IMR-90 (cell line): ENCODE measurements around the gene GPR135. TPM values are rescaled to one million over a fixed set of nuclear protein-coding genes. Genes with fewer than 3 reads are reported as not detected.

Source experiments
- ATAC-seq: fragments of 200-7000 bp; cut with Tn5 transposase; 2 replicates; pipeline ENCODE4 v1.9.1; 2020; ENCODE audit warnings: low read depth, mild to moderate bottlenecking, moderate library complexity
- BruUV-seq: library from RNA; stranded (reverse); fragments of 400-500 nt; replicated peaks from 2 replicates; lab custom pipeline; 2021; lab: Mats Ljungman, UMichigan
- CTCF ChIA-PET: fragments of 300-600 bp; formaldehyde crosslinking; extraction: SDS; loops from one replicate; lab custom pipeline; 2021; ENCODE audit warnings: antibody characterized with exemption; lab: Yijun Ruan, JAX
- POLR2A ChIA-PET: fragments of 300-600 bp; sonication (Branson Sonifier 250); formaldehyde crosslinking; loops from one replicate; lab custom pipeline; 2022; ENCODE audit warnings: antibody characterized with exemption; ENCODE audit not compliant: unreplicated experiment; lab: Charles Lee
- DNase-seq: peaks from one replicate; pipeline ENCODE4 v3.0.0; 2013
- H2AFZ ChIP-seq: replicated peaks from 2 replicates; pipeline ENCODE3; 2013; ENCODE audit warnings: low read length, mild to moderate bottlenecking; ENCODE audit not compliant: poor library complexity
- H2AK5ac ChIP-seq: 2 replicates; pipeline ENCODE4 v1.6.1; 2013; ENCODE audit warnings: low read depth, low read length, inconsistent platforms
- H2AK9ac ChIP-seq: replicated peaks from 2 replicates; pipeline ENCODE3; 2013; ENCODE audit warnings: mild to moderate bottlenecking, low read depth, low read length, moderate library complexity; ENCODE audit not compliant: poor library complexity
- H2BK120ac ChIP-seq: 2 replicates; pipeline ENCODE4 v1.6.1; 2013; ENCODE audit warnings: low read depth, low read length, inconsistent platforms
- H2BK15ac ChIP-seq: 3 replicates; pipeline ENCODE4 v1.6.1; 2013; ENCODE audit warnings: low read depth, low read length, inconsistent platforms
- H2BK20ac ChIP-seq: 2 replicates; pipeline ENCODE4 v1.6.1; 2013; ENCODE audit warnings: low read depth, mild to moderate bottlenecking, inconsistent platforms, low read length, moderate library complexity
- H2BK5ac ChIP-seq: 2 replicates; pipeline ENCODE4 v1.6.1; 2013; ENCODE audit warnings: mild to moderate bottlenecking, low read depth, low read length, inconsistent platforms; ENCODE audit not compliant: poor library complexity, severe bottlenecking
- H3K14ac ChIP-seq: replicated peaks from 2 replicates; pipeline ENCODE4 v1.6.1; 2013; ENCODE audit warnings: low read depth, low read length, inconsistent platforms
- H3K18ac ChIP-seq: 2 replicates; pipeline ENCODE4 v1.6.1; 2013; ENCODE audit warnings: low read depth, low read length, control low read depth
- H3K23ac ChIP-seq: 2 replicates; pipeline ENCODE4 v1.6.1; 2013; ENCODE audit warnings: low read depth, low read length, inconsistent platforms
- H3K27ac ChIP-seq: 2 replicates; pipeline ENCODE4 v1.5.1; 2013; ENCODE audit warnings: mild to moderate bottlenecking, control low read depth, low read length; ENCODE audit not compliant: insufficient read depth
- H3K27me3 ChIP-seq: 2 replicates; pipeline ENCODE4 v1.6.1; 2013; ENCODE audit warnings: low read length; ENCODE audit not compliant: control insufficient read depth, insufficient read depth
- H3K36me3 ChIP-seq: 2 replicates; pipeline ENCODE4 v1.6.1; 2013; ENCODE audit warnings: low read length, mixed read lengths; ENCODE audit not compliant: control insufficient read depth, insufficient read depth
- H3K4ac ChIP-seq: 2 replicates; pipeline ENCODE4 v1.6.1; 2013; ENCODE audit warnings: low read depth, low read length, inconsistent platforms
- H3K4me1 ChIP-seq: 2 replicates; pipeline ENCODE4 v1.6.1; 2013; ENCODE audit warnings: low read length, mixed read lengths; ENCODE audit not compliant: control insufficient read depth, insufficient read depth
- H3K4me2 ChIP-seq: 2 replicates; pipeline ENCODE4 v1.6.1; 2013; ENCODE audit warnings: low read depth, mild to moderate bottlenecking, control low read depth, low read length, moderate library complexity
- H3K4me3 ChIP-seq: 2 replicates; pipeline ENCODE4 v1.5.1; 2013; ENCODE audit warnings: low read depth, mild to moderate bottlenecking, control low read depth, low read length, moderate library complexity; ENCODE audit not compliant: insufficient read depth
- H3K56ac ChIP-seq: 2 replicates; pipeline ENCODE4 v1.6.1; 2013; ENCODE audit warnings: low read length, inconsistent platforms; ENCODE audit not compliant: insufficient read depth; ENCODE audit errors: extremely low read depth
- H3K79me1 ChIP-seq, 2 experiments: 2 replicates each; pipeline ENCODE4 v1.6.1; 2013; ENCODE audit warnings: low read length in 2 of 2, inconsistent platforms in 1 of 2, low read depth in 1 of 2
- H3K9ac ChIP-seq: 2 replicates; pipeline ENCODE4 v1.6.1; 2013; ENCODE audit warnings: low read depth, low read length, control low read depth
- H3K9me1 ChIP-seq: 2 replicates; pipeline ENCODE4 v1.6.1; 2013; ENCODE audit warnings: low read length, inconsistent platforms; ENCODE audit not compliant: insufficient read depth
- H3K9me3 ChIP-seq: 2 replicates; pipeline ENCODE4 v1.6.1; 2013; ENCODE audit warnings: low read length; ENCODE audit not compliant: control insufficient read depth, insufficient read depth
- H4K20me1 ChIP-seq: 2 replicates; pipeline ENCODE4 v1.6.1; 2013; ENCODE audit warnings: low read length, inconsistent platforms; ENCODE audit not compliant: insufficient read depth
- H4K5ac ChIP-seq: 2 replicates; pipeline ENCODE4 v1.6.1; 2013; ENCODE audit warnings: mild to moderate bottlenecking, low read depth, low read length, control low read depth
- H4K8ac ChIP-seq, 2 experiments: 2 replicates each; pipeline ENCODE4 v1.6.1; 2013; ENCODE audit warnings: low read depth in 2 of 2, low read length in 2 of 2, control low read depth in 1 of 2, inconsistent platforms in 1 of 2
- H4K91ac ChIP-seq: 2 replicates; pipeline ENCODE4 v1.6.1; 2013; ENCODE audit warnings: low read depth, low read length, inconsistent platforms; ENCODE audit not compliant: insufficient read depth
- CEBPB ChIP-seq: IDR thresholded peaks from 2 replicates; pipeline ENCODE4 v1.6.1; 2012; ENCODE audit warnings: low read depth, low read length, improper control_type of control experiment
- CHD1 ChIP-seq: IDR thresholded peaks from 2 replicates; pipeline ENCODE4 v1.6.1; 2012; ENCODE audit warnings: low read depth, low read length, improper control_type of control experiment
- FOS ChIP-seq: fragments of 150-350 bp; IDR thresholded peaks from 2 replicates; pipeline ENCODE4 v1.6.1; 2016; ENCODE audit warnings: low read depth, low read length
- MAZ ChIP-seq: IDR thresholded peaks from 2 replicates; pipeline ENCODE4 v1.6.1; 2012; ENCODE audit warnings: low read depth, mild to moderate bottlenecking, low read length, improper control_type of control experiment, moderate library complexity, borderline replicate concordance
- MXI1 ChIP-seq: IDR thresholded peaks from 2 replicates; pipeline ENCODE4 v1.6.1; 2012; ENCODE audit warnings: low read depth, mild to moderate bottlenecking, low read length, moderate library complexity, borderline replicate concordance
- POLR2A ChIP-seq: IDR thresholded peaks from 2 replicates; pipeline ENCODE4 v1.6.1; 2012; ENCODE audit warnings: mild to moderate bottlenecking, low read depth, low read length
- RAD21 ChIP-seq: IDR thresholded peaks from 2 replicates; pipeline ENCODE4 v1.6.1; 2012; ENCODE audit warnings: low read length, improper control_type of control experiment
- RCOR1 ChIP-seq: IDR thresholded peaks from 2 replicates; pipeline ENCODE4 v1.6.1; 2012; ENCODE audit warnings: mild to moderate bottlenecking, low read length, improper control_type of control experiment; ENCODE audit not compliant: insufficient replicate concordance
- SMC3 ChIP-seq: fragments of 150-350 bp; IDR thresholded peaks from 2 replicates; pipeline ENCODE4 v1.6.1; 2016; ENCODE audit warnings: low read depth, mild to moderate bottlenecking, antibody characterized with exemption, low read length, moderate library complexity
- WGBS, 2 experiments: methylation state at CpG; one replicate each; pipeline versions ENCODE4 v1.1.5 to v1.1.7; 2013; ENCODE audit warnings: missing lambda C conversion rate in 2 of 2; ENCODE audit not compliant: insufficient read length in 1 of 2; ENCODE audit errors: extremely low coverage in 2 of 2; 5-methylcytosine and 5-hydroxymethylcytosine counted together
- dilution Hi-C: fragments of 300-500 bp; cut with HindIII; formaldehyde crosslinking; loops from one replicate; pipeline ENCODE4 v1.14.3; 2018; ENCODE audit warnings: low sequenced_read_pairs; ENCODE audit not compliant: unreplicated experiment
- in situ Hi-C: fragments of 300-500 bp; cut with MboI; formaldehyde crosslinking; loops from 3 replicates; pipeline ENCODE4 v1.14.3; 2019; ENCODE audit warnings: low sequenced_read_pairs, inconsistent platforms, mixed read lengths
- intact Hi-C: fragments of 100-400 bp; cut with micrococcal nuclease; formaldehyde crosslinking; loops from 2 replicates; pipeline ENCODE4 v1.10.0; 2022
- polyA plus RNA-seq, 3 experiments: library from polyadenylated mRNA; depleted of rRNA; stranded (reverse); fragments of >200 nt; gene quantifications; 2 replicates each; pipeline ENCODE4 v1.2.3, GENCODE V29; 2012; ENCODE audit warnings: low replicate concordance in 1 of 3
- total RNA-seq: library from RNA; depleted of rRNA; stranded (reverse); fragments of >200 nt; gene quantifications from 2 replicates; pipeline ENCODE4 v1.2.3, GENCODE V29; 2012
- TF ChIP-seq, protein P1 (sequence below): conservative IDR thresholded peaks from 2 replicates; pipeline ENCODE4 v1.5.1; 2012; ENCODE audit warnings: mild to moderate bottlenecking, low read depth, low read length, improper control_type of control experiment
- TF ChIP-seq, protein P2 (sequence below): fragments of 150-350 bp; IDR thresholded peaks from 2 replicates; pipeline ENCODE4 v1.6.1; 2016; ENCODE audit warnings: low read depth, mild to moderate bottlenecking, low read length, moderate library complexity, borderline replicate concordance

Gene GPR135
- total and polyA plus RNA-seq, 2 of the 4 experiments (the other 2 are of a cell fraction): 1.3 to 2.4 TPM

DNA sequence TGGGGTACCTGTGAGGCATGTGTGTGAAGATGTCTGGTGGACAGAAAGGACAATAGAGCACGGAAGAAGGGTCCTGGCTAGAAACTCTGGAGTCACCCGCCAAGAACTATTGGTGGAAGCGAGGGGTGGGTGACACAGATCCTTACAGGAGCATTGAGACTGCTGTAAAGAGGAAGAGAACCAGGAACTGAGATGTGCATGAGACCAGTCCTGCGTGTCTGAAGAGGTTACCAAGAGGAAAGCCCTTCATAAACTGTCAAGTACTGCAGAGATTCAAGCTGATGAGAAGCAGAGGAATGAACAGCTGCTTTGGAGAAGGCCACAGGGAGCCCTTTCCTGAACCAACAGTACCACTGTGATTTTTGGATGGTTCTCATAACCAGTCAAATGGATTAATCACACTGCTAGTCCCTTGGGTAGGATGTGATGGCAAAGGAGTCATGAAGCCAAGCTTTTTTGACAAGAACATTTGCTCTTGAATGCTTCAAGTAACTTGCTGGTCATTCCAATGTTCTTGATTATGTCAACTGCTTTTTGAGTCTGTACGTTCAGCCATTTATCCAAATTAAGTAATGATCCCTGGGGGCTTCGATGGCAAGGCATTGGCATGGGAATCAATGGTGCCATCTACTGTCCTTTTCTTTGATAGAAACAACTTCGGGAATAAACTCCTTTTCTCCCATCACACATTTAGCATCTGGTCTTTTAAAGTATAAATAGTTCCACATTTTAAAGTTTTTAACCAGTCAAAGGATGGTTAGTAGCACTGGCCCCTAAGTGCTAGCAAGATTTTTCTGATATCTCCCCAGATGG lies 42.9 kb downstream of the GPR135 start:
- intact Hi-C loops: no loop called here

More for the DNA sequence above, 42.9 kb downstream of the GPR135 start:
- Histone ChIP-seq H2BK20ac (no peak overlapping the region), H3K14ac (no peak overlapping the region), H3K79me1 (no peaks in the 10 kb centered on the region), H2BK15ac (no peak overlapping the region), H4K5ac (no peak overlapping the region), H3K9me1 (no peaks in the 10 kb centered on the region; the same call in 1 of the 2 replicates), H3K4me2 (no peak overlapping the region), H4K20me1 (no peaks in the 10 kb centered on the region), H2AK5ac (no peak overlapping the region), H2BK5ac (no peak overlapping the region), H3K56ac (no peak overlapping the region), H3K9ac (no peak overlapping the region), H3K18ac (no peak overlapping the region), H3K4me1 (no peaks in the 10 kb centered on the region), H3K23ac (no peak overlapping the region), H2AFZ (no peak overlapping the region), H3K4me3 (no peak overlapping the region), H2BK120ac (no peak overlapping the region), H3K9me3 (no peaks in the 10 kb centered on the region), H2AK9ac (no peak overlapping the region), H4K8ac (no peak overlapping the region), H4K91ac (no peak overlapping the region), H3K36me3 (peaks cover 1% of the 10 kb centered on the region; the same call in 1 of the 2 replicates), H3K4ac (no peak overlapping the region), H3K27me3 (no peaks in the 10 kb centered on the region), H3K27ac (no peak overlapping the region)
- WGBS, 2 experiments: no CpG with 5 or more reads among the region's 7 CpGs
- in situ Hi-C loops: no loop called here
- peak; percentile 24; the same call in 1 of the 2 replicates for TF ChIP-seq RAD21
- TF ChIP-seq MAZ: no peak
- TF ChIP-seq CHD1: no peak
- no peak for TF ChIP-seq MXI1
- TF ChIP-seq, protein P1, sequence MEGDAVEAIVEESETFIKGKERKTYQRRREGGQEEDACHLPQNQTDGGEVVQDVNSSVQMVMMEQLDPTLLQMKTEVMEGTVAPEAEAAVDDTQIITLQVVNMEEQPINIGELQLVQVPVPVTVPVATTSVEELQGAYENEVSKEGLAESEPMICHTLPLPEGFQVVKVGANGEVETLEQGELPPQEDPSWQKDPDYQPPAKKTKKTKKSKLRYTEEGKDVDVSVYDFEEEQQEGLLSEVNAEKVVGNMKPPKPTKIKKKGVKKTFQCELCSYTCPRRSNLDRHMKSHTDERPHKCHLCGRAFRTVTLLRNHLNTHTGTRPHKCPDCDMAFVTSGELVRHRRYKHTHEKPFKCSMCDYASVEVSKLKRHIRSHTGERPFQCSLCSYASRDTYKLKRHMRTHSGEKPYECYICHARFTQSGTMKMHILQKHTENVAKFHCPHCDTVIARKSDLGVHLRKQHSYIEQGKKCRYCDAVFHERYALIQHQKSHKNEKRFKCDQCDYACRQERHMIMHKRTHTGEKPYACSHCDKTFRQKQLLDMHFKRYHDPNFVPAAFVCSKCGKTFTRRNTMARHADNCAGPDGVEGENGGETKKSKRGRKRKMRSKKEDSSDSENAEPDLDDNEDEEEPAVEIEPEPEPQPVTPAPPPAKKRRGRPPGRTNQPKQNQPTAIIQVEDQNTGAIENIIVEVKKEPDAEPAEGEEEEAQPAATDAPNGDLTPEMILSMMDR: 0 out of 2 replicates have a peak, but pooled peaks have one; percentile 9
- TF ChIP-seq, protein P2, sequence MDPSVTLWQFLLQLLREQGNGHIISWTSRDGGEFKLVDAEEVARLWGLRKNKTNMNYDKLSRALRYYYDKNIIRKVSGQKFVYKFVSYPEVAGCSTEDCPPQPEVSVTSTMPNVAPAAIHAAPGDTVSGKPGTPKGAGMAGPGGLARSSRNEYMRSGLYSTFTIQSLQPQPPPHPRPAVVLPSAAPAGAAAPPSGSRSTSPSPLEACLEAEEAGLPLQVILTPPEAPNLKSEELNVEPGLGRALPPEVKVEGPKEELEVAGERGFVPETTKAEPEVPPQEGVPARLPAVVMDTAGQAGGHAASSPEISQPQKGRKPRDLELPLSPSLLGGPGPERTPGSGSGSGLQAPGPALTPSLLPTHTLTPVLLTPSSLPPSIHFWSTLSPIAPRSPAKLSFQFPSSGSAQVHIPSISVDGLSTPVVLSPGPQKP: no peak
- TF ChIP-seq SMC3: no peak
- no peak for TF ChIP-seq CEBPB
- no peak for TF ChIP-seq RCOR1
- TF ChIP-seq FOS: no peak
- TF ChIP-seq POLR2A: no peak
- dilution Hi-C loops: no loop called here
- no peak for ATAC-seq
- BruUV-seq: no TSS peak
- no peak for DNase-seq
- POLR2A ChIA-PET: no interaction called here
- CTCF ChIA-PET: no interaction called here
